Neural cell (in vitro differentiated cells): ENCODE measurements around the gene SOBP. TPM values are rescaled to one million over a fixed set of nuclear protein-coding genes. Genes with fewer than 3 reads are reported as not detected.

Source experiments
- H2AFZ ChIP-seq: fragments of 200-600, 300-800 bp; sonication (generic), shearing (Covaris generic); 2 replicates; pipeline ENCODE4 v1.6.0; 2014; ENCODE audit warnings: low read depth, mild to moderate bottlenecking, antibody characterized with exemption, low read length, moderate library complexity
- H3F3A ChIP-seq: fragments of 200-600 bp; shearing (Covaris generic); 2 replicates; pipeline ENCODE4 v1.6.1; 2016; ENCODE audit warnings: mild to moderate bottlenecking, moderate library complexity, mixed read lengths, antibody characterized with exemption, low read length; ENCODE audit not compliant: insufficient read depth, poor library complexity, severe bottlenecking
- H3K27ac ChIP-seq: fragments of 200-600, 300-800 bp; sonication (generic), shearing (Covaris generic); 2 replicates; pipeline ENCODE4 v1.5.1; 2014; ENCODE audit warnings: mild to moderate bottlenecking, low read length, moderate library complexity
- H3K27me3 ChIP-seq: fragments of 300-800, 200-600 bp; sonication (generic), shearing (Covaris generic); 2 replicates; pipeline ENCODE4 v1.6.0; 2014; ENCODE audit warnings: mild to moderate bottlenecking, low read depth, low read length, moderate library complexity; ENCODE audit not compliant: insufficient read depth
- H3K36me3 ChIP-seq: fragments of 300-800, 200-600 bp; sonication (generic), shearing (Covaris generic); 2 replicates; pipeline ENCODE4 v1.5.1; 2014; ENCODE audit warnings: mild to moderate bottlenecking, antibody characterized with exemption, low read length, moderate library complexity; ENCODE audit not compliant: insufficient read depth
- H3K4me2 ChIP-seq: fragments of 300-800, 200-600 bp; sonication (generic), shearing (Covaris generic); 2 replicates; pipeline ENCODE4 v1.6.0; 2014; ENCODE audit warnings: mild to moderate bottlenecking, low read length
- H3K4me3 ChIP-seq: fragments of 300-800, 200-600 bp; sonication (generic), shearing (Covaris generic); 2 replicates; pipeline ENCODE4 v1.5.1; 2014; ENCODE audit warnings: mild to moderate bottlenecking, low read length, moderate library complexity
- H3K79me2 ChIP-seq: fragments of 200-600 bp; shearing (Covaris generic); replicated peaks from 2 replicates; pipeline ENCODE4 v1.6.0; 2014; ENCODE audit warnings: mild to moderate bottlenecking, low read length, moderate library complexity; ENCODE audit not compliant: insufficient read depth
- H3K9ac ChIP-seq: fragments of 300-800, 200-600 bp; sonication (generic), shearing (Covaris generic); 2 replicates; pipeline ENCODE4 v1.6.1; 2016; ENCODE audit warnings: mild to moderate bottlenecking, low read length, mixed read lengths
- H3K9me2 ChIP-seq: fragments of 200-600 bp; shearing (Covaris generic); 2 replicates; pipeline ENCODE4 v1.6.1; 2016; ENCODE audit warnings: mild to moderate bottlenecking, low read length, mixed read lengths; ENCODE audit not compliant: insufficient read depth
- H3K9me3 ChIP-seq: fragments of 200-600, 300-800 bp; sonication (generic), shearing (Covaris generic); 2 replicates; pipeline ENCODE4 v1.6.1; 2016; ENCODE audit warnings: mild to moderate bottlenecking, mixed run types, low read length, moderate library complexity, mixed read lengths
- H4K20me1 ChIP-seq: fragments of 200-600 bp; shearing (Covaris generic); 2 replicates; pipeline ENCODE4 v1.6.1; 2016; ENCODE audit warnings: mild to moderate bottlenecking, mixed run types; ENCODE audit not compliant: insufficient read depth
- EP300 ChIP-seq: fragments of 450-650 bp; conservative IDR thresholded peaks from 2 replicates; pipeline ENCODE4 v1.6.1; 2014; ENCODE audit warnings: antibody characterized with exemption, mild to moderate bottlenecking, moderate library complexity; ENCODE audit not compliant: poor library complexity, severe bottlenecking
- EZH2 ChIP-seq: fragments of 200-600, 300-800 bp; shearing (Covaris generic), sonication (generic); IDR thresholded peaks from 2 replicates; pipeline ENCODE4 v1.6.1; 2014; ENCODE audit warnings: antibody characterized with exemption, low read length, borderline replicate concordance, mild to moderate bottlenecking; ENCODE audit not compliant: insufficient read depth, poor library complexity, severe bottlenecking
- MXI1 ChIP-seq: fragments of 450-650 bp; conservative IDR thresholded peaks from 2 replicates; pipeline ENCODE4 v1.6.1; 2014; ENCODE audit warnings: antibody characterized with exemption, mild to moderate bottlenecking; ENCODE audit not compliant: poor library complexity, severe bottlenecking
- POLR2AphosphoS5 ChIP-seq: IDR thresholded peaks from 2 replicates; pipeline ENCODE4 v1.6.1; 2012
- RAD21 ChIP-seq: fragments of 450-650 bp; conservative IDR thresholded peaks from 2 replicates; pipeline ENCODE4 v1.6.1; 2014; ENCODE audit warnings: antibody characterized with exemption, mild to moderate bottlenecking, moderate library complexity
- REST ChIP-seq: IDR thresholded peaks from 2 replicates; pipeline ENCODE4 v1.6.1; 2012; ENCODE audit warnings: borderline replicate concordance
- SMC3 ChIP-seq: fragments of 450-650 bp; conservative IDR thresholded peaks from 2 replicates; pipeline ENCODE4 v1.6.1; 2014; ENCODE audit warnings: antibody characterized with exemption, mild to moderate bottlenecking, moderate library complexity; ENCODE audit not compliant: poor library complexity
- TAF1 ChIP-seq: IDR thresholded peaks from 2 replicates; pipeline ENCODE4 v1.6.1; 2012; ENCODE audit warnings: low read depth
- polyA plus RNA-seq: library from polyadenylated mRNA; depleted of rRNA; stranded (reverse); fragments of >200 nt; gene quantifications from 2 replicates; pipeline ENCODE4 v1.2.3, GENCODE V29; 2014
- TF ChIP-seq, protein P1 (sequence below): fragments of 450-650 bp; IDR thresholded peaks from 2 replicates; pipeline ENCODE4 v1.5.1; 2014; ENCODE audit warnings: antibody characterized with exemption, mild to moderate bottlenecking, moderate library complexity; ENCODE audit not compliant: poor library complexity, severe bottlenecking

Gene SOBP
- polyA plus RNA-seq, 1 donor from 2014 or later: 16.4 TPM

DNA sequence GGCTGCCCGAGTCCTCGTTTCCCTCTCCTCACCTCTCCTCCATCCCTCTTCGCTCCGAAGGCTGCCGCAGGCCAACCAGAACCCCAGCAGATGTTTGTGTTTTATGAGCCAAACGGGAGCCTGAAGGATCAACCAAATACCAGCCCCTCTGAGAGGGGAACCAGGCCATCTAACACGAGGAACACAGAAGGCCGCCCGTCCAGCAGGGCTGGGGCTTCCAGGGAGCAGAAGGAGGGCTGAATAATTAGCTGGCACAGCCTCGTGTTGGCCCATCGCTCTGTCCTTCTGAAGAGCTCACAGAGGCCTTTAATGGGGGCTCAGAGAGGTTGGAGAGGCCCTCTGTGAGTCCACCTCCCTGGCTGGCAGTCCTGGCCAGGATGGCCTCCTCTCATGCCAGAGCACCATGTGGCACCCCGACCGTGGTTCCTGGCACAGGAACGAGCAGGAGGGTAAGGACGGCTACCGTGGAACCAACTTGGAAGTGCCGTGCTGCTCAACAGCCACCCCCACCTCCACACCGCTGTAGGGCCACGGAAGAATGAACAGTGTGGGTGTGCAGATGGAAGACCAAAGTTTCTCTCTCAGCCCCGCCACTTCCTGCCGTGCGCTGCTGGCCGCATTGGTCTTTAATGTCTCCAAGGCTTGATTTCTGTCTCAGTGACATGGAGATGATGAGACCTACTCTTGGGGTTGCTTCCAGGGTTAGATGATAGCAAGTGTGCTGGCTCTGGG is 179.0 kb downstream of the SOBP start:
- no peak overlapping the region for H3K4me3 ChIP-seq
- no peaks in the 10 kb centered on the region for H4K20me1 ChIP-seq
- TF ChIP-seq, protein P1, sequence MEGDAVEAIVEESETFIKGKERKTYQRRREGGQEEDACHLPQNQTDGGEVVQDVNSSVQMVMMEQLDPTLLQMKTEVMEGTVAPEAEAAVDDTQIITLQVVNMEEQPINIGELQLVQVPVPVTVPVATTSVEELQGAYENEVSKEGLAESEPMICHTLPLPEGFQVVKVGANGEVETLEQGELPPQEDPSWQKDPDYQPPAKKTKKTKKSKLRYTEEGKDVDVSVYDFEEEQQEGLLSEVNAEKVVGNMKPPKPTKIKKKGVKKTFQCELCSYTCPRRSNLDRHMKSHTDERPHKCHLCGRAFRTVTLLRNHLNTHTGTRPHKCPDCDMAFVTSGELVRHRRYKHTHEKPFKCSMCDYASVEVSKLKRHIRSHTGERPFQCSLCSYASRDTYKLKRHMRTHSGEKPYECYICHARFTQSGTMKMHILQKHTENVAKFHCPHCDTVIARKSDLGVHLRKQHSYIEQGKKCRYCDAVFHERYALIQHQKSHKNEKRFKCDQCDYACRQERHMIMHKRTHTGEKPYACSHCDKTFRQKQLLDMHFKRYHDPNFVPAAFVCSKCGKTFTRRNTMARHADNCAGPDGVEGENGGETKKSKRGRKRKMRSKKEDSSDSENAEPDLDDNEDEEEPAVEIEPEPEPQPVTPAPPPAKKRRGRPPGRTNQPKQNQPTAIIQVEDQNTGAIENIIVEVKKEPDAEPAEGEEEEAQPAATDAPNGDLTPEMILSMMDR: no peak
- no peak for TF ChIP-seq MXI1
- no peak for TF ChIP-seq RAD21
- TF ChIP-seq POLR2AphosphoS5: no peak
- no peak for TF ChIP-seq EZH2
- no peak for TF ChIP-seq REST
- no peak for TF ChIP-seq TAF1
- no peak for TF ChIP-seq SMC3
- TF ChIP-seq EP300: no peak
- H3K4me2 ChIP-seq: no peak overlapping the region
- H3K27ac ChIP-seq: no peak overlapping the region
- no peak overlapping the region for H3K9ac ChIP-seq
- H3K9me3 ChIP-seq: no peaks in the 10 kb centered on the region
- no peaks in the 10 kb centered on the region for H3K79me2 ChIP-seq
- no peaks in the 10 kb centered on the region for H3K36me3 ChIP-seq
- H3K9me2 ChIP-seq: no peaks in the 10 kb centered on the region
- no peaks in the 10 kb centered on the region for H3K27me3 ChIP-seq
- no peaks in the 10 kb centered on the region for H3F3A ChIP-seq
- no peak overlapping the region for H2AFZ ChIP-seq

DNA sequence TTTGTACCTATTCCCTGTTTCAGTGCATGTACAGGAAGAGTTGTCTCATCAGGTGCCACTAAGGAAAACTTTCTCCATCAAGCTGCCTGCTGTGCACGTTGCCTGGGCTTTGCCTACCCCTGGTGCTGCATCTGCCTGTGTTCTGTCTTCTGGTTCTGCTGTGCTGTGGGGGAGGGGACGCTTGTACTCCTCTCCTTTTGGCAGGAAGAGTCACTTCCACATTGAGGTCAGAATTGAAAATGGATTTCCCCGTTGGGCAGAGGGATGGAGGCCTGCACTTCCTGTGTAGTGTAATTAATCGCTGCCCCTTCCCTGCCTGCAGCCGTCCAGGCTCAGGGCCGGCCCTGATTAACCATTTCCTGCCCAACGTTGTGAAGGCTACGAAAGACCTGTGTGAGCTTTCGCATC is 180.9 kb downstream of the SOBP start:
- H4K20me1 ChIP-seq: no peaks in the 10 kb centered on the region
- H3K4me3 ChIP-seq: no peak overlapping the region
- no peak overlapping the region for H2AFZ ChIP-seq
- no peak overlapping the region for H3K4me2 ChIP-seq
- no peak for TF ChIP-seq SMC3
- TF ChIP-seq REST: no peak
- no peak for TF ChIP-seq TAF1
- no peak for TF ChIP-seq RAD21
- TF ChIP-seq POLR2AphosphoS5: no peak
- no peak for TF ChIP-seq EP300
- TF ChIP-seq EZH2: no peak
- TF ChIP-seq, protein P1: no peak
- no peak for TF ChIP-seq MXI1
- H3K9me3 ChIP-seq: no peaks in the 10 kb centered on the region
- no peaks in the 10 kb centered on the region for H3K79me2 ChIP-seq
- no peak overlapping the region for H3K27ac ChIP-seq
- no peaks in the 10 kb centered on the region for H3F3A ChIP-seq
- H3K27me3 ChIP-seq: no peaks in the 10 kb centered on the region
- H3K9me2 ChIP-seq: no peaks in the 10 kb centered on the region
- H3K36me3 ChIP-seq: no peaks in the 10 kb centered on the region
- no peak overlapping the region for H3K9ac ChIP-seq
